Anterior cingulate cortex (tissue), 58 donors: ENCODE results near the gene PPP2R2C.

Experiments
- DNase-seq, 58 donors: peaks; one replicate each; lab custom pipeline; 2025; lab: John Stamatoyannopoulos, UW

Gene PPP2R2C

GRCh38 chr4:6298852-6299251, 173.6 kb downstream of the PPP2R2C start:
- DNase-seq: peak in 5 of 58 donors; percentile 9 to 58 (median 20)

- DNase-seq: no peak
These were observed 174.4 kb downstream of the PPP2R2C start for GRCh38 chr4:6298035-6298434.

- DNase-seq: no peak
These were observed 175.1 kb downstream of the PPP2R2C start for GRCh38 chr4:6297266-6297815.

GRCh38 chr4:6296026-6296425, 176.4 kb downstream of the PPP2R2C start:
- DNase-seq: no peak

- DNase-seq: no peak
These were observed 176.9 kb downstream of the PPP2R2C start for GRCh38 chr4:6295495-6295894.

GRCh38 chr4:6294705-6295421, 177.6 kb downstream of the PPP2R2C start:
- DNase-seq: no peak

GRCh38 chr4:6293661-6294060, 178.8 kb downstream of the PPP2R2C start:
- no peak for DNase-seq

GRCh38 chr4:6293097-6293445, 179.3 kb downstream of the PPP2R2C start:
- no peak for DNase-seq

GRCh38 chr4:6292376-6293096, 179.9 kb downstream of the PPP2R2C start:
- no peak for DNase-seq

- DNase-seq: no peak
These were observed 180.6 kb downstream of the PPP2R2C start for GRCh38 chr4:6291784-6292297.

- no peak for DNase-seq
These were observed 181.5 kb downstream of the PPP2R2C start for GRCh38 chr4:6290769-6291547.

GRCh38 chr4:6290256-6290655, 182.2 kb downstream of the PPP2R2C start:
- no peak for DNase-seq

GRCh38 chr4:6288871-6289270, 183.5 kb downstream of the PPP2R2C start:
- no peak for DNase-seq

GRCh38 chr4:6288342-6288741, 184.1 kb downstream of the PPP2R2C start:
- no peak for DNase-seq

GRCh38 chr4:6287017-6287788, 185.2 kb downstream of the PPP2R2C start:
- DNase-seq: no peak

GRCh38 chr4:6283282-6283681, 189.1 kb downstream of the PPP2R2C start:
- DNase-seq: no peak

- DNase-seq: no peak
These were observed 190.1 kb downstream of the PPP2R2C start for GRCh38 chr4:6282314-6282771.

GRCh38 chr4:6281436-6282313, 190.7 kb downstream of the PPP2R2C start:
- DNase-seq: peak in 37 of 58 donors; percentile 12 to 80 (median 43)
